Measurements from ENCODE around the gene LYSMD4. TPM values are rescaled to one million over a fixed set of nuclear protein-coding genes. Genes with fewer than 3 reads are reported as not detected.

Gene LYSMD4
- total RNA-seq, 1 experiment from 2014 or later, result 14.9 TPM

- no peak overlapping the region for H3K27ac Mint-ChIP-seq
- H3K36me3 Mint-ChIP-seq, result peaks cover 20% of the 10 kb centered on the region
- H3K9me3 Mint-ChIP-seq, result peaks cover 13% of the 10 kb centered on the region
- ATAC-seq (no peak), DNase-seq (ENCODE audit: low spot score) (no peak)
- POLR2A ChIA-PET, result no interaction called here
- CTCF ChIA-PET, result interaction anchor here (0.5 to 6.3 kb wide), 5 partner anchors 12 to 456 kb away, joined by 5 to 80 read pairs (median 7); no protein-coding TSS in a partner anchor
- H3K4me1 Mint-ChIP-seq, result peaks cover 37% of the 10 kb centered on the region
- peaks cover 7% of the 10 kb centered on the region for H3K27me3 Mint-ChIP-seq (ENCODE audit: low read depth)
- TF ChIP-seq ZMAT4 (CRISPR knock-in tag; IDR thresholded peaks at IDR 0.05) (no peak), FOXJ3 (CRISPR knock-in tag; IDR thresholded peaks at IDR 0.05; ENCODE audit: borderline replicate concordance) (no peak), USF2 (CRISPR knock-in tag; IDR thresholded peaks at IDR 0.05) (no peak), FOXK1 (CRISPR knock-in tag; IDR thresholded peaks at IDR 0.05) (no peak)
- no peak overlapping the region for H3K4me3 Mint-ChIP-seq
These were observed 4.3 kb downstream of the LYSMD4 start for GRCh38 chr15:99728916-99729315.

- H3K27ac Mint-ChIP-seq, result 0 out of 2 replicates have a peak overlapping the region, but pooled peaks have one; percentile 16
- CTCF ChIA-PET, result interaction anchor here (6.3 kb wide), 1 partner anchor 24 kb away, joined by 80 read pairs; no protein-coding TSS in a partner anchor
- peaks cover 13% of the 10 kb centered on the region for H3K9me3 Mint-ChIP-seq
- H3K27me3 Mint-ChIP-seq (ENCODE audit: low read depth), result peaks cover 7% of the 10 kb centered on the region
- no peak overlapping the region for H3K4me3 Mint-ChIP-seq
- peaks cover 33% of the 10 kb centered on the region for H3K4me1 Mint-ChIP-seq
- POLR2A ChIA-PET, result no interaction called here
- TF ChIP-seq E2F1 (CRISPR knock-in tag; IDR thresholded peaks at IDR 0.05) (no peak), CREM (CRISPR knock-in tag; IDR thresholded peaks at IDR 0.05) (no peak), FOXP4 (CRISPR knock-in tag; IDR thresholded peaks at IDR 0.05) (no peak), USF1 (CRISPR knock-in tag; IDR thresholded peaks at IDR 0.05) (no peak), ATF6 (CRISPR knock-in tag; IDR thresholded peaks at IDR 0.05) (no peak), MYBL2 (CRISPR knock-in tag; IDR thresholded peaks at IDR 0.05) (no peak), ZMAT4 (CRISPR knock-in tag; IDR thresholded peaks at IDR 0.05) (no peak), IRF1 (CRISPR knock-in tag; IDR thresholded peaks at IDR 0.05) (no peak), ZNF263 (CRISPR knock-in tag; IDR thresholded peaks at IDR 0.05; ENCODE audit: low read depth) (no peak), NR1H2 (CRISPR knock-in tag; IDR thresholded peaks at IDR 0.05) (no peak), E2F4 (CRISPR knock-in tag; IDR thresholded peaks at IDR 0.05; ENCODE audit: borderline replicate concordance, low read depth) (no peak), TP53 (CRISPR knock-in tag; IDR thresholded peaks at IDR 0.05) (no peak), ZNF425 (CRISPR knock-in tag; conservative IDR thresholded peaks at IDR 0.05) (no peak), PREB (CRISPR knock-in tag; IDR thresholded peaks at IDR 0.05; ENCODE audit: borderline replicate concordance) (no peak), ELF4 (CRISPR knock-in tag; IDR thresholded peaks at IDR 0.05; ENCODE audit: low read depth) (no peak)
- DNase-seq (ENCODE audit: low spot score) (no peak), ATAC-seq (no peak)
- H3K36me3 Mint-ChIP-seq, result peaks cover 20% of the 10 kb centered on the region
These were observed 5.5 kb downstream of the LYSMD4 start for GRCh38 chr15:99727733-99728132.
